Hepatocyte (in vitro differentiated cells): ENCODE measurements around the gene PARD3B.

Experiments
- CTCF ChIP-seq: fragments of 200-600 bp; sonication (generic); IDR thresholded peaks from 2 replicates; pipeline ENCODE4 v1.5.1; 2016; ENCODE audit warnings: antibody characterized with exemption, mild to moderate bottlenecking; ENCODE audit not compliant: poor library complexity
- EZH2 ChIP-seq: fragments of 200-600 bp; sonication (generic); IDR thresholded peaks from 2 replicates; pipeline ENCODE4 v1.6.1; 2016; ENCODE audit warnings: antibody characterized with exemption, mild to moderate bottlenecking, borderline replicate concordance

- no peak for TF ChIP-seq EZH2
- TF ChIP-seq CTCF, result no peak
Observed at GRCh38 chr2:205614965-205615364, 1069.7 kb downstream of the PARD3B start.
